Effector memory CD8-positive, alpha-beta T cell (primary cell): ENCODE results near the gene POLR2L.

Source experiments
- ATAC-seq: fragments of 150-1000 bp; cut with Tn5 transposase; replicated peaks from 2 replicates; pipeline ENCODE4 v1.10.0; 2021; ENCODE audit warnings: mild to moderate bottlenecking, moderate library complexity
- DNase-seq, 3 experiments: peaks; one replicate each; pipeline ENCODE4 v3.0.0; 2021
- H3K27ac Mint-ChIP-seq, 2 donors: one replicate each; pipeline ENCODE4 v1.8.0; 2022; ENCODE audit warnings: mild to moderate bottlenecking in 2 of 2, mixed read lengths in 2 of 2, moderate library complexity in 2 of 2
- H3K27me3 Mint-ChIP-seq, 2 donors: one replicate each; pipeline ENCODE4 v1.8.0; 2022; ENCODE audit warnings: mixed read lengths in 2 of 2
- H3K36me3 Mint-ChIP-seq: one replicate; pipeline ENCODE4 v1.8.0; 2022; ENCODE audit warnings: mild to moderate bottlenecking, moderate library complexity, mixed read lengths; ENCODE audit not compliant: insufficient read depth
- H3K4me1 Mint-ChIP-seq, 2 donors: one replicate each; pipeline ENCODE4 v1.8.0; 2022; ENCODE audit warnings: low read depth in 2 of 2, mixed read lengths in 2 of 2
- H3K4me3 Mint-ChIP-seq, 2 donors: one replicate each; pipeline ENCODE4 v1.8.0; 2022; ENCODE audit warnings: mild to moderate bottlenecking in 2 of 2, mixed read lengths in 2 of 2, moderate library complexity in 2 of 2
- H3K9me3 Mint-ChIP-seq, 2 donors: one replicate each; pipeline ENCODE4 v1.8.0; 2022; ENCODE audit warnings: mixed read lengths in 2 of 2

The POLR2L gene

GRCh38 chr11:808427-809286, 33.7 kb downstream of the POLR2L start:
- Mint-ChIP-seq H3K27me3 (no peaks in the 10 kb centered on the region), H3K36me3 (peaks cover 25% of the 10 kb centered on the region), H3K4me3 (peak overlapping the region; percentile 89 to 90), H3K4me1 (peaks cover 33 to 36% of the 10 kb centered on the region in 2 donors), H3K9me3 (no peaks in the 10 kb centered on the region), H3K27ac (peak overlapping the region; percentile 94 to 97)
- DNase-seq (peak in 2 of 3 experiments; percentile 34 to 36), ATAC-seq (no peak)

DNA sequence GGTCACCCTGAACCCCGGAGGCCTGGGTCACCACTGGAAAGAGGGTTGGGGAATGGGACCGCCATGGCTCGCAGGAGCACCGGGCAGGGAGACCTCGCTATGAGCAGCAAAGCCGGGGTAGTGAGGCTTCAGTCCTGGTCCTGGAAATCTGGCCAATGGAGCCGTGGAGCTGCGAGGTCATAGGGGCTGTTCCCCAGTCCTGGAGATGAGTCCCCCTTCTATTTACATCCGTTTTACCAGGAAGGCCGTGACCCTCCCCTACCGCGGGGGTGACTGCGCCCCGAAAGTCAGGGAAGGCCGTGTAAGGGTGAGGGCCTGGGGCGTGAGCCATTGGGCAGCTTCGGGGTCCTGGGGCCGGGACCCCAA, 37.7 kb downstream of the POLR2L start:
- Mint-ChIP-seq H3K27ac (peak overlapping the region in 1 of 2 donors; percentile 67), H3K9me3 (no peaks in the 10 kb centered on the region), H3K4me3 (peak overlapping the region; percentile 73 to 77), H3K36me3 (peaks cover 9% of the 10 kb centered on the region), H3K27me3 (no peaks in the 10 kb centered on the region), H3K4me1 (peaks cover 15 to 17% of the 10 kb centered on the region in 2 donors)
- DNase-seq (no peak), ATAC-seq (no peak)

- no peaks in the 10 kb centered on the region for H3K27me3 Mint-ChIP-seq
- no peaks in the 10 kb centered on the region for H3K9me3 Mint-ChIP-seq
- peaks cover 13 to 14% of the 10 kb centered on the region in 2 donors for H3K4me1 Mint-ChIP-seq
- H3K4me3 Mint-ChIP-seq: peak overlapping the region; percentile 73 to 77
- ATAC-seq: no peak
- H3K27ac Mint-ChIP-seq: peak overlapping the region in 1 of 2 donors; percentile 67
- peaks cover 3% of the 10 kb centered on the region for H3K36me3 Mint-ChIP-seq
- DNase-seq: no peak
These were observed 38.3 kb downstream of the POLR2L start for GRCh38 chr11:803770-804598.

GRCh38 chr11:803467-803742, 38.9 kb downstream of the POLR2L start:
- Mint-ChIP-seq H3K4me3 (peak overlapping the region in 1 of 2 donors; percentile 77), H3K4me1 (peaks cover 8 to 9% of the 10 kb centered on the region in 2 donors), H3K27me3 (no peaks in the 10 kb centered on the region), H3K27ac (no peak overlapping the region), H3K36me3 (peaks cover 3% of the 10 kb centered on the region), H3K9me3 (no peaks in the 10 kb centered on the region)
- DNase-seq (no peak), ATAC-seq (no peak)

DNA sequence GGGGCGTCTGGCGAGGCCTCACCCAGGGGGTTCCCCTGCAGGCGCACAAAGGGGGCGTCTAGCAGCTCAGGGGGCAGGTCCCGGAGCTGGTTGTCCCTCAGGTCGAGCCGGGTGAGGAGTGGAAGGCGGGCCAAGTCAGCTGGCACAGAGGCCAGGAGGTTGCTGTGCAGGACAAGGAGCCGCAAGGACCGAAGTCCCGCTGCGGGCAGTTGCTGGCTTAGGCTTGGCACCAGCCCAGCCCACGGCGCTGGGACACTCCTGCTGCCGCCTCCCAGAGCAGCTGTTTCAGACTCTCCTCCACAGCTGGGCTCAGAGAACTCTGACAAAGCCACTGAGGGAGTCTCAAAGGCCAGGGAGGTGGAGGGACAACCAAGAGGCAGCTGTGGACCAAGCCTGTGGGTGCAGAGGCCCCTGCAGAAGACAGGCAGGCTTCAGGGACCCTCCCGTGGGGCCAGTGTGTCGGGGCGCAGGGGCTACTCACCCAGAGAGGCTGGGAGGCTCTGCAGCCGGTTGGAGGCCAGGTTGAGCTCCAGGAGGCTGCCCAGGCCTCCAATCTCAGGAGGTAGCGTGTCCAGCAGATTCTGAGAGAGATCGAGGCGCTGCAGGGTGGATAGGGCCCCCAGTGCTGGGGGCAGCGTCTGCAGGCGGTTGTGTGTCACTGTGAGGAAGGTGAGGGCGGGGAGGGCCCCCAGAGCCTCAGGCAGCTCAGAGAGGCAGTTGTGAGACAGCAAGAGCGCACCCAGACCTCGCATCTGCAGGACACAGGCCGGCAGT, 39.4 kb downstream of the POLR2L start:
- no peak for DNase-seq
- H3K27me3 Mint-ChIP-seq: no peaks in the 10 kb centered on the region
- H3K4me1 Mint-ChIP-seq: peaks cover 5 to 6% of the 10 kb centered on the region in 2 donors
- no peaks in the 10 kb centered on the region for H3K9me3 Mint-ChIP-seq
- H3K36me3 Mint-ChIP-seq: peaks cover 3% of the 10 kb centered on the region
- no peak for ATAC-seq
- H3K4me3 Mint-ChIP-seq: peak overlapping the region; percentile 22 to 77
- no peak overlapping the region for H3K27ac Mint-ChIP-seq

DNA sequence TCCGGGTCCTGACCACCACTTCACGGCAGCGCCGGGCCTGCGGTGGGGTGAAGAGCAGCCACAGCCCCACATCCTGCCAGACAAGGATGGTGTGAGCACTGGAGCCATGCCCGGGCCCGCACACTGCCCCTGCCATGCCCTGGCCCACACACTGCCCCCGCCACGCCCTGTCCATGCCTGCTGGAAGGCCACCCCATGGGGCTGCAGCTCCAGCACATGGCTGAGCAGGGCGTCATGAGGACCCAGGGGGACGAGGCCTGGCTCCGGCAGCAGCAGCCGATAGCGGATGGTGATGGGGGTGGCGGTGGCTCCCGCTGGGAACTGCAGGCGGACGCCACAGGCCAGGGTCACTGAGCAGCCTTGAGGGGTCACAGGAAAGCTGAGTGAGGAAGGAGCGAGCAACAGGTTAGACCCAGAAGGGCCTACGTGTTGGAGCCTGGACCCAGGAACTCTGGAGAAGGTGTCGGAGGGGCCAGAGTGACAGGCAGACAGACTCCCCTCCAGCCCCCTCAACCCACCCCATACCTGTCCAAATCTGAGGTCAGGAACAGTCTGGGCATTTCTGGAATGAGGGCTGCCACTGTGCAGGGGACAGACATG, 40.2 kb downstream of the POLR2L start:
- Mint-ChIP-seq H3K4me1 (peaks cover 5 to 6% of the 10 kb centered on the region in 2 donors), H3K9me3 (no peaks in the 10 kb centered on the region), H3K4me3 (no peak overlapping the region), H3K27ac (no peak overlapping the region), H3K27me3 (no peaks in the 10 kb centered on the region), H3K36me3 (peaks cover 10% of the 10 kb centered on the region)
- no peak for ATAC-seq
- DNase-seq: no peak

DNA sequence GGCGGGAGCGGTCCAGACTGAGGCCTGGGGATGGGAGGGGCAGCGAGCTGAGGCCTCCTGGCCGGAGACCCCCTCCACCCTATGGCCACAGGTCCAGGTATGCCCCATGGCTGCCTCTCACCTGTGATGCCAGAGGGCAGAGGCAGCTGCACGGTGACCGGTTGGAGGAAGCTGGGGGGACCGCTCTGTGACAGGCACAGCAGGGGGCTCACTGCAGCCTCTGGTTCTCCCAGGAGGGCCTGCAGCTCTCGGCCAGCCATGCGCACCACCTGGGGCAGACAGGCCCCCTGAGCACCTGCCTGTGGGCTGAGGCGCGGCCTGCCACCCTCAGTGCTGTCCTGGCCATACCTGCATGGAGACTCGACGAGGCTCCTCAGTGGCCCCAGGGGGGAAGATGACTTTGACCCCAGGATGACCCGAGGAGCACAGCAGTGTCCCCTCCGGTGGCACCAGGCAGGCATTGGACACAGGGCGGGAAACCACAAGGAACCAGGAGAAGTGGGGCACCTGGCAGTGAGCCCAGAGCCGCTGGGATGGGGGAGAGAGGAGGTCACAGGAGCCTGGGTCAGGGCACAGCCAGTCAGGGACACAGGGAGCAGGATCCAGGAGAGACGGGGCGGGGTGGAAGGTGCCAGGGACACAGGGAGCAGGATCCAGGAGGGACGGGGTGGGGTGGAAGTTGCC, 41.1 kb downstream of the POLR2L start:
- peaks cover 9 to 10% of the 10 kb centered on the region in 2 donors for H3K4me1 Mint-ChIP-seq
- H3K27ac Mint-ChIP-seq: no peak overlapping the region
- H3K36me3 Mint-ChIP-seq: peaks cover 19% of the 10 kb centered on the region
- no peak for ATAC-seq
- no peak overlapping the region for H3K4me3 Mint-ChIP-seq
- no peaks in the 10 kb centered on the region for H3K9me3 Mint-ChIP-seq
- DNase-seq: no peak
- no peaks in the 10 kb centered on the region for H3K27me3 Mint-ChIP-seq

DNA sequence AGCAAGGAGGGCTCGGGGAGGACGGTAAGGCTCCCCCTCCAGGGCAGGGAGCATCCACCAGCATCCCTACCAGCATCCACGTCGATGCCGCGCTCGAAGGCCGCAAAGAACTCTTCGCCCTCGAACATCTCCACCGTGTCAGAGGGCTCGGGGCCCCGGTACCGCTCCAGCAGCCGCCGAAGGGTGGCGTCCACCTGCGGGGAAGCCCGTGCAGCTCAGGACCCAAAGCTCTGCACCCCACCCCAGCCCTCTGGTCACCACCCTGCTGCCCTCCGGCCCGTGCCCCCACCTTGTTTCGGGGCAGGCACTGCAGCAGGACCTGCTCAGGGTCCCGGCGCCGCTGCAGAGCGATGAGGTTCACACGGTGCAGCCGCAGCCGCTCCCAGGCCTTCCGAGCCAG, 41.9 kb downstream of the POLR2L start:
- Mint-ChIP-seq H3K4me3 (no peak overlapping the region), H3K36me3 (peaks cover 25% of the 10 kb centered on the region), H3K27ac (no peak overlapping the region)

GRCh38 chr11:799641-800316, 42.5 kb downstream of the POLR2L start:
- H3K27me3 Mint-ChIP-seq: no peaks in the 10 kb centered on the region
- DNase-seq (no peak), ATAC-seq (no peak)
- H3K9me3 Mint-ChIP-seq: no peaks in the 10 kb centered on the region
- peaks cover 31% of the 10 kb centered on the region for H3K36me3 Mint-ChIP-seq
- no peak overlapping the region for H3K4me3 Mint-ChIP-seq
- H3K27ac Mint-ChIP-seq: no peak overlapping the region
- peaks cover 14% of the 10 kb centered on the region in 2 donors for H3K4me1 Mint-ChIP-seq

More for the DNA sequence above, 41.9 kb downstream of the POLR2L start:
- DNase-seq: no peak
- no peaks in the 10 kb centered on the region for H3K9me3 Mint-ChIP-seq
- peaks cover 14% of the 10 kb centered on the region in 2 donors for H3K4me1 Mint-ChIP-seq
- no peaks in the 10 kb centered on the region for H3K27me3 Mint-ChIP-seq
- ATAC-seq: no peak

- H3K4me3 Mint-ChIP-seq: peak within 1 kb of the TSS; percentile 91
- peaks cover 31% of the 10 kb centered on the region for H3K36me3 Mint-ChIP-seq
- ATAC-seq (peak; percentile 61), DNase-seq (peak; percentile 85 to 90 (median 89))
- H3K27me3 Mint-ChIP-seq: no peaks in the 10 kb centered on the region
- peaks cover 9 to 11% of the 10 kb centered on the region in 2 donors for H3K4me1 Mint-ChIP-seq
- no peaks in the 10 kb centered on the region for H3K9me3 Mint-ChIP-seq
- H3K27ac Mint-ChIP-seq: peak within 1 kb of the TSS; percentile 88 to 96
These were observed 44.1 kb downstream of the POLR2L start, which contains the start of gene SLC25A22 for GRCh38 chr11:798093-798713. Gene SLC25A22, minus strand, starts transcription at chr11:798281. Its CDS starts 3,275 bp downstream, at chr11:795006.

DNA sequence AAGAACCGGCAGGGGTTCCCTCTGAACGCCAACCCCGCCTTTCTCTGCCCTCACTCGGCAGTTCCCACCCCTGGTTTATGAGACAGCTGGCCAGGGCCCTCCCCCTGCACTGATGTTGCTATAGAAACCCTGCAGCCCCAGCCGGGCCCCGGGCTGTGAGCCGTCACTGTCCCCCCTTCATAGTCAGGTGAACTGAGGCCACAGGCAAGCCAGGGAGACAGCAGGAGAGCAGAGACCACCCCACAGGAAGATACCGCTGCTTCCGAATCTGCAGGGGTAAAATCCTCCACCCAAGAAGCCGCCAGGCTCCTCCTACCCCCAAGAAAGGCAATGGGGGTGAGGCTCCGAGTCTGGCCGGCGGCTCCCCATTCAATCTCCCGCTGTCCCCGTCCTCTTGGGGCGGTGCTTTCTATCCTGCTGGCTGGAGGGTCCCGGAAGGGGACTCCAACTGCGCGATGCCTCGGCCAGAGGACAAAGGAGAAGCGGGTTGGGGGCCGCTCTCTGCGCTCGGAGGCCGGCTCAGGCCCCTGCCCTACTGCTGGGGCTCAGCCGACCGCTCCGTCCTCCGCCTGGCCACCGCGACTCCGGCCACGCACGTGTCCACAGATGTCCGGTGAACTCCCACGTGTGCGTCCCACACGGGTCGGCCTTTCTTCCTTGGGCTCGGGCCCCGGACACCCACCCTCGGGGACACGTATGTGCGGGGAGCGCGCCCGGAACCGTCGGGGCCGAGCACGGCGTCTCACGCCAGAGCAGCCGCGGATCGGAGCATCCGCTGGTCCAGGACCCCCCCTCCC, 44.8 kb downstream of the POLR2L start:
- ATAC-seq: peak; percentile 64
- DNase-seq: peak; percentile 76 to 83 (median 79)
- H3K27me3 Mint-ChIP-seq: no peaks in the 10 kb centered on the region
- peaks cover 9 to 11% of the 10 kb centered on the region in 2 donors for H3K4me1 Mint-ChIP-seq
- no peaks in the 10 kb centered on the region for H3K9me3 Mint-ChIP-seq
- peaks cover 31% of the 10 kb centered on the region for H3K36me3 Mint-ChIP-seq
- peak overlapping the region; percentile 91 for H3K4me3 Mint-ChIP-seq
- H3K27ac Mint-ChIP-seq: peak overlapping the region; percentile 88 to 96
